VCaP (cell line): ENCODE measurements around the gene MID1.

ENCODE experiments used
- H3K27ac ChIP-seq: fragments of 450-650 bp; 2 replicates; pipeline ENCODE4 v1.5.1; 2017
- TF ChIP-seq, protein P1 (sequence below): fragments of 450-650 bp; conservative IDR thresholded peaks from 2 replicates; pipeline ENCODE4 v1.5.1; 2017; ENCODE audit warnings: mild to moderate bottlenecking, moderate library complexity

The MID1 gene

DNA sequence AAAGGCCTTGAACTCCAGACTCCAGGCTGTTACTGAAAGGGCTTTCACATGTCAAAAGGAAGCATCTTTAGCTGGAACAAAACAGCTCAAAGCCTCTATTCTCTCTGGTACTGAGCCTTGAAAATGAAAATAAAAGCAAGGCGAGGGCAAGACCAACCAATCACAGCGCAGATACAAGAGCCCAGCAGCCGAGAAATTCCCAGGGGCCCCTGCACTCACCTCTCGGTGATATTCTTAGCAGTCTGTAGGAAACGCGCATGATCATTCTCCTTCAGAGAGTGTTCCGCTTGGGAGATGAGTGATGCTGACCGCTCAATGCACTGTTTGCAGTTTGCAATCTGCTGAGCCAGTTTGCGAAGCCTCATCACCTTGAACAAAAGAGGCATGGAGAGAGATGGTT lies 138.1 kb downstream of the MID1 start:
- TF ChIP-seq, protein P1, sequence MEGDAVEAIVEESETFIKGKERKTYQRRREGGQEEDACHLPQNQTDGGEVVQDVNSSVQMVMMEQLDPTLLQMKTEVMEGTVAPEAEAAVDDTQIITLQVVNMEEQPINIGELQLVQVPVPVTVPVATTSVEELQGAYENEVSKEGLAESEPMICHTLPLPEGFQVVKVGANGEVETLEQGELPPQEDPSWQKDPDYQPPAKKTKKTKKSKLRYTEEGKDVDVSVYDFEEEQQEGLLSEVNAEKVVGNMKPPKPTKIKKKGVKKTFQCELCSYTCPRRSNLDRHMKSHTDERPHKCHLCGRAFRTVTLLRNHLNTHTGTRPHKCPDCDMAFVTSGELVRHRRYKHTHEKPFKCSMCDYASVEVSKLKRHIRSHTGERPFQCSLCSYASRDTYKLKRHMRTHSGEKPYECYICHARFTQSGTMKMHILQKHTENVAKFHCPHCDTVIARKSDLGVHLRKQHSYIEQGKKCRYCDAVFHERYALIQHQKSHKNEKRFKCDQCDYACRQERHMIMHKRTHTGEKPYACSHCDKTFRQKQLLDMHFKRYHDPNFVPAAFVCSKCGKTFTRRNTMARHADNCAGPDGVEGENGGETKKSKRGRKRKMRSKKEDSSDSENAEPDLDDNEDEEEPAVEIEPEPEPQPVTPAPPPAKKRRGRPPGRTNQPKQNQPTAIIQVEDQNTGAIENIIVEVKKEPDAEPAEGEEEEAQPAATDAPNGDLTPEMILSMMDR = no peak
- H3K27ac ChIP-seq = no peak overlapping the region

DNA sequence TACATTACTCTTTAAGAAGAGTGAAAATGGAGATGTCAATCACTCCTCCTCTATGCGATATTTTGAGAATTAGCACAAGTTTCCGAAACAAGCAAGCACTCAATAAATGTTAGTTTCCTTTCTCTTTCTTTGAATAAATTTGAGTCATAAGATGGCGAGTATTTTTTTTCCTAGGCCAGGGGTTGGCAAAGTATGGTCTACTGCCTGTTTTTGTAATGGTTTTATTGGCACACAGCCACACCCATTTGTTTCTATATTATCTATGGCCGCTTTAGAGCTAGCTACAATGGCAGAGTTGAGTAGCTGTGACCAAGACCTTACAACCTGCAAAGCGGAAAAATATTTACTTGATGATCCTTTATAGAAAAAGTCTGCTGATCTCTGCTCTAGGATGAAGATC lies 139.5 kb downstream of the MID1 start:
- TF ChIP-seq, protein P1 = no peak

GRCh38 chrX:10479508-10479907 lies 140.9 kb downstream of the MID1 start:
- TF ChIP-seq, protein P1 = no peak

More for the DNA sequence above, 139.5 kb downstream of the MID1 start:
- no peak overlapping the region for H3K27ac ChIP-seq

GRCh38 chrX:10477525-10477924 lies 142.9 kb downstream of the MID1 start:
- TF ChIP-seq, protein P1 = no peak
- no peak overlapping the region for H3K27ac ChIP-seq

More at GRCh38 chrX:10479508-10479907, 140.9 kb downstream of the MID1 start:
- H3K27ac ChIP-seq = no peak overlapping the region

GRCh38 chrX:10474913-10475568 lies 145.3 kb downstream of the MID1 start:
- no peak overlapping the region for H3K27ac ChIP-seq
- TF ChIP-seq, protein P1 = no peak

DNA sequence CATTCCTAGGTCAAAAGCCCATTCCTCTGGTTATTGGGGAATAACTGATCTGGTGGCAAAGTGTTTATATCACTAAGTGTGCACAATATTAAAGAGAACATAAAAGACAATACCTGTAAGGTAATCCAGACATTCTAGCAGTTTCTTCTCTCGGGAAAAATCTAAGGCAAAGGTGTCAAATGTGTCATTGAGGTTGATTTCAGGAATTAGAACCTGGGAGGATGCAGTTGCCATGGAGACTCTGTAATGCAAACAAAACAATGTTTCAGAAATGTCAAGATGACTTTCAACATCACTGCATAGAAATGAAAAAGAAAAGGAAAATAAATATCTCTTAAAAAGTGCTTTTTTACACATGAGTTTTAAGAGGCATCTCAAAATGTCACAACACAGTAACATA lies 145.9 kb downstream of the MID1 start:
- H3K27ac ChIP-seq = no peak overlapping the region

GRCh38 chrX:10471418-10471817 lies 149.0 kb downstream of the MID1 start:
- no peak overlapping the region for H3K27ac ChIP-seq
- TF ChIP-seq, protein P1 = no peak

More for the DNA sequence above, 145.9 kb downstream of the MID1 start:
- TF ChIP-seq, protein P1 = no peak
